Heart left ventricle (tissue), 16 donors: Measurements from ENCODE around the gene SMOC2. TPM values are rescaled to one million over a fixed set of nuclear protein-coding genes. Genes with fewer than 3 reads are reported as not detected.
A peak's percentile ranks its signal among the peaks of the same experiment; 100 is the strongest.

Experiments used
- ATAC-seq, 4 donors: fragments of 200-7000 bp; cut with Tn5 transposase; one replicate each; pipeline ENCODE4 v1.9.1; 2020 to 2022; ENCODE audit warnings: moderate library complexity in 4 of 4, mild to moderate bottlenecking in 3 of 4, moderate number of reproducible peaks in 1 of 4
- DNase-seq, 5 donors: peaks; one replicate each; pipeline ENCODE4 v3.0.0-alpha.2; 2020
- H3K27ac ChIP-seq, 12 donors: fragments of 200-600 bp; sonication (generic) in 4 of 12; one replicate each; pipeline versions ENCODE4 v1.5.0 to v1.8.0; 2016 to 2022; ENCODE audit warnings: mild to moderate bottlenecking in 2 of 12
- H3K27me3 ChIP-seq, 9 donors: fragments of 200-600 bp; sonication (generic) in 2 of 9; one replicate each; pipeline versions ENCODE4 v1.5.1 to v1.8.0; 2016 to 2022; ENCODE audit warnings: mild to moderate bottlenecking in 3 of 9
- H3K36me3 ChIP-seq, 9 donors: fragments of 200-600 bp; sonication (generic) in 2 of 9; one replicate each; pipeline versions ENCODE4 v1.5.0 to v1.8.0; 2018 to 2022; ENCODE audit warnings: mild to moderate bottlenecking in 2 of 9
- H3K4me1 ChIP-seq, 12 donors: fragments of 200-600 bp; sonication (generic) in 4 of 12; one replicate each; pipeline versions ENCODE4 v1.5.0 to v1.8.0; 2016 to 2022; ENCODE audit warnings: mild to moderate bottlenecking in 3 of 12
- H3K4me3 ChIP-seq, 12 donors: fragments of 200-600 bp; sonication (generic) in 4 of 12; one replicate each; pipeline versions ENCODE4 v1.5.0 to v1.8.0; 2017 to 2022; ENCODE audit warnings: mild to moderate bottlenecking in 9 of 12, moderate library complexity in 4 of 12
- H3K9me3 ChIP-seq, 12 donors: fragments of 200-600 bp; sonication (generic) in 4 of 12; one replicate each; pipeline versions ENCODE4 v1.5.0 to v1.8.0; 2016 to 2022; ENCODE audit warnings: mild to moderate bottlenecking in 1 of 12
- CTCF ChIP-seq, 12 donors: fragments of 200-600 bp; sonication (generic) in 4 of 12; IDR thresholded peaks; one replicate each; pipeline versions ENCODE4 v1.5.0 to v1.8.0; 2018 to 2022; ENCODE audit warnings: antibody characterized with exemption in 12 of 12, mild to moderate bottlenecking in 5 of 12
- POLR2A ChIP-seq, 2 donors: fragments of 450-650 bp; IDR thresholded peaks; one replicate each; pipeline ENCODE4 v1.6.1; 2017; ENCODE audit warnings: antibody characterized with exemption in 2 of 2, mild to moderate bottlenecking in 2 of 2, moderate library complexity in 2 of 2
- WGBS, 4 donors: extraction: QIAGEN DNeasy Blood & Tissue Kit in 2 of 4; methylation state at CpG; one replicate each; pipeline versions ENCODE4 v1.1.5 to v1.1.7; 2013 to 2018; 5-methylcytosine and 5-hydroxymethylcytosine counted together
- intact Hi-C, 10 donors: fragments of 100-400 bp; cut with DNase I; formaldehyde crosslinking; loops; one replicate each; pipeline versions ENCODE4 v1.11.1 to v1.14.2; 2022
- polyA plus RNA-seq, 2 donors: library from polyadenylated mRNA; stranded (reverse); fragments of 200-250 nt; gene quantifications; one replicate each; pipeline ENCODE4 v1.2.3, GENCODE V29; 2013
- total RNA-seq, 9 donors: library from RNA; depleted of rRNA in 2 of 9; stranded (reverse); fragments of >200 nt in 2 of 9; fragmentation: NEBNext Ultra II Directional in 3 of 9; extraction: Animal tissue kit (Norgen Biotek cat#: 25700) in 3 of 9; gene quantifications; one replicate each; pipeline versions ENCODE4 v1.1.0 to v1.2.4, GENCODE V29; 2016 to 2023
- donor health status: ischemic (EF 13 %, LVEDD 7.1; RV severe dilation, severe dysfunction).
- donor health status: healthy with polysubstance abuse.
- donor health status: DM: no; HTN: yes; CAD: no.
- donor health status: DM: no; HTN: no; CAD: no.
- donor health status: ischemic (EF 25% LVEDD 6.9; RV normal size, moderate dysfunction).
- donor health status: ischemic (EF 25% LVEDD 5.7; RV mildly dilated, moderate dysfunction).
- donor health status: healthy.
- donor health status: DM: yes; HTN: yes; CAD: no.
- donor health status: ischemic (EF 35%, LVEDD 5.7; RV mildly dilated, moderate dysfunction).
- donor health status: nonischemic (EF 11% LVEDD 7.7; RV severe dilation, severe dysfunction).
- donor health status: DM: yes; HTN: yes; CAD: no.
- donor health status: PGD.
- donor health status: ischemic (EF 29% LVEDD 5.4; RV normal size, mild dysfunction).
- donor health status: nonischemic (EF 23%, LVEDD 6.1; RV moderate dilation, normal function).

Gene SMOC2
- total and polyA plus RNA-seq, 11 donors, result 5.9 to 44.2 (median 15.7) TPM

- H3K27me3 ChIP-seq, result peaks cover 9 to 55% (median 29%) of the 10 kb centered on the region in 9 donors
- WGBS, 4 donors, result 26 to 46% (median 42%) methylated on average over 8 of the region's 8 CpGs
- intact Hi-C loops, result loop anchor here in 2 of 10 donors (5.0 to 10.0 kb wide), 3 partner anchors 63 to 205 kb away; no protein-coding TSS in a partner anchor
- no peaks in the 10 kb centered on the region for H3K9me3 ChIP-seq
- ATAC-seq (peak in 3 of 4 donors; percentile 11 to 51 (median 28)), DNase-seq (no peak)
- peak overlapping the region in 9 of 12 donors; percentile 22 to 84 (median 66) for H3K27ac ChIP-seq
- TF ChIP-seq CTCF (IDR thresholded peaks at IDR 0.05) (no peak), POLR2A (IDR thresholded peaks at IDR 0.05) (no peak)
- peak overlapping the region in 5 of 12 donors; percentile 55 to 79 (median 71) for H3K4me3 ChIP-seq
- H3K4me1 ChIP-seq, result peaks cover 0 to 22% (median 7%) of the 10 kb centered on the region in 12 donors
- H3K36me3 ChIP-seq, result no peaks in the 10 kb centered on the region
Measured at GRCh38 chr6:168439794-168440450, 1.1 kb upstream of the SMOC2 start.

- intact Hi-C loops, result loop anchor here in 2 of 10 donors (5.0 to 10.0 kb wide), 3 partner anchors 64 to 203 kb away; no protein-coding TSS in a partner anchor
- Histone ChIP-seq H3K4me1 (peaks cover 0 to 22% (median 7%) of the 10 kb centered on the region in 12 donors), H3K27me3 (peaks cover 9 to 59% (median 29%) of the 10 kb centered on the region in 9 donors), H3K9me3 (no peaks in the 10 kb centered on the region), H3K27ac (peak overlapping the region in 9 of 12 donors; percentile 35 to 84 (median 66)), H3K4me3 (peak overlapping the region; percentile 41 to 79 (median 60)), H3K36me3 (no peaks in the 10 kb centered on the region)
- WGBS, 4 donors, result 1 to 2% (median 1%) methylated on average over 38 to 87 of the region's 87 CpGs
- DNase-seq, result peak in 1 of 5 donors; percentile 43
- peak in 2 of 4 donors; percentile 37 to 53 for ATAC-seq
- TF ChIP-seq CTCF (IDR thresholded peaks at IDR 0.05) (no peak), POLR2A (IDR thresholded peaks at IDR 0.05) (no peak)
Measured at GRCh38 chr6:168441434-168442391, 729 bp downstream of the SMOC2 start.

- H3K27me3 ChIP-seq, result peaks cover 9 to 59% (median 29%) of the 10 kb centered on the region in 9 donors
- TF ChIP-seq POLR2A (IDR thresholded peaks at IDR 0.05) (no peak), CTCF (IDR thresholded peaks at IDR 0.05) (no peak)
- intact Hi-C loops, result loop anchor here in 2 of 10 donors (5.0 to 10.0 kb wide), 3 partner anchors 65 to 202 kb away; no protein-coding TSS in a partner anchor
- ATAC-seq (no peak), DNase-seq (no peak)
- H3K4me1 ChIP-seq, result peaks cover 0 to 22% (median 7%) of the 10 kb centered on the region in 12 donors
- H3K9me3 ChIP-seq, result no peaks in the 10 kb centered on the region
- WGBS, 4 donors, result 21 to 36% (median 30%) methylated on average over 5 of the region's 5 CpGs
- H3K27ac ChIP-seq, result peak overlapping the region in 1 of 12 donors; percentile 66
- peak overlapping the region in 10 of 12 donors; percentile 46 to 79 (median 62) for H3K4me3 ChIP-seq
- H3K36me3 ChIP-seq, result no peaks in the 10 kb centered on the region
Measured at GRCh38 chr6:168442646-168443045, 1.7 kb downstream of the SMOC2 start.
